DMS79 (cell line): Measurements from ENCODE around the gene SRSF7.

ENCODE experiments used
- DNase-seq: peaks from one replicate; lab custom pipeline; 2025; lab: John Stamatoyannopoulos, UW

Gene SRSF7

GRCh38 chr2:38701542-38701941 lies 49.6 kb downstream of the SRSF7 start:
- DNase-seq: no peak

GRCh38 chr2:38700881-38701458 lies 50.2 kb downstream of the SRSF7 start:
- DNase-seq: no peak

- DNase-seq: no peak
These were observed 50.9 kb downstream of the SRSF7 start for GRCh38 chr2:38700113-38700785.

- DNase-seq: no peak
These were observed 52.6 kb downstream of the SRSF7 start for GRCh38 chr2:38698467-38699003.

GRCh38 chr2:38697116-38697840 lies 53.9 kb downstream of the SRSF7 start:
- DNase-seq: no peak
